GM12875 (cell line): ENCODE measurements around the gene VPS13C.

Experiments used
- H3K4me3 ChIP-seq: one replicate; pipeline ENCODE4 v1.5.1; 2011; ENCODE audit warnings: low read depth, low read length, control low read depth
- TF ChIP-seq, protein P1 (sequence below): IDR thresholded peaks from 2 replicates; pipeline ENCODE4 v1.5.1; 2011; ENCODE audit warnings: low read depth, mild to moderate bottlenecking, control low read depth, inconsistent platforms, low read length, moderate library complexity, borderline replicate concordance; ENCODE audit not compliant: insufficient read depth

Gene VPS13C

DNA sequence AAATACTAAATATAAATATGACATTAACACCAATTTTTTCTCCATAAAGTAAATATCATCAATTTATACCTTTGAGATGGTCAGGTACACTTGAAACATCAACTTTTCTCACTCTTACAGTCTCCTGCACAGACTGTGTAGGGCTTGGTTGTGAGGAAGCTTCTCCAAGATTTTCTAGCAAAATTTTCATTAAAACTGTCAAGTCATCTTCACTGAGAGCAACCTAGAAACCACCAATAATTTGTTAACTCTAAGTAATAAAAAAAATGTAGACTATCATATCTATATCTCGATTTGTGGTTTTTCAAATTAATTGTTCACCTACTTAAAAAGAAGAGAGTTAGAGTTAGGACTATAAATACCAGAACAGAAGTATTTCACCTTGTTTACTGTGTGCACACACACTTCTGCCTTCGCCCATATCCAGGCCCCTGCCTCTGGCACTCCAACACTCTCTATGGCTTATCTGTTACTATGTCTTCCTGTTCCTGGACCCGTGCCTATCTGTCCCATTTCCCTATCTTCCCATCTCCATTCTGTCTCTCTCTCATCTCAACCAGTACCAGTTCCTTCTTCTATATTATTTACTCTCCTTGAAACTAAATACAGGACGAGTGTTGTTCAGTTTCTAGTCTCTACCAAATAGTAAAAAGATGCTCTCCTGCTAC, 123.6 kb downstream of the VPS13C start:
- no peak overlapping the region for H3K4me3 ChIP-seq
- TF ChIP-seq, protein P1, sequence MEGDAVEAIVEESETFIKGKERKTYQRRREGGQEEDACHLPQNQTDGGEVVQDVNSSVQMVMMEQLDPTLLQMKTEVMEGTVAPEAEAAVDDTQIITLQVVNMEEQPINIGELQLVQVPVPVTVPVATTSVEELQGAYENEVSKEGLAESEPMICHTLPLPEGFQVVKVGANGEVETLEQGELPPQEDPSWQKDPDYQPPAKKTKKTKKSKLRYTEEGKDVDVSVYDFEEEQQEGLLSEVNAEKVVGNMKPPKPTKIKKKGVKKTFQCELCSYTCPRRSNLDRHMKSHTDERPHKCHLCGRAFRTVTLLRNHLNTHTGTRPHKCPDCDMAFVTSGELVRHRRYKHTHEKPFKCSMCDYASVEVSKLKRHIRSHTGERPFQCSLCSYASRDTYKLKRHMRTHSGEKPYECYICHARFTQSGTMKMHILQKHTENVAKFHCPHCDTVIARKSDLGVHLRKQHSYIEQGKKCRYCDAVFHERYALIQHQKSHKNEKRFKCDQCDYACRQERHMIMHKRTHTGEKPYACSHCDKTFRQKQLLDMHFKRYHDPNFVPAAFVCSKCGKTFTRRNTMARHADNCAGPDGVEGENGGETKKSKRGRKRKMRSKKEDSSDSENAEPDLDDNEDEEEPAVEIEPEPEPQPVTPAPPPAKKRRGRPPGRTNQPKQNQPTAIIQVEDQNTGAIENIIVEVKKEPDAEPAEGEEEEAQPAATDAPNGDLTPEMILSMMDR = no peak

DNA sequence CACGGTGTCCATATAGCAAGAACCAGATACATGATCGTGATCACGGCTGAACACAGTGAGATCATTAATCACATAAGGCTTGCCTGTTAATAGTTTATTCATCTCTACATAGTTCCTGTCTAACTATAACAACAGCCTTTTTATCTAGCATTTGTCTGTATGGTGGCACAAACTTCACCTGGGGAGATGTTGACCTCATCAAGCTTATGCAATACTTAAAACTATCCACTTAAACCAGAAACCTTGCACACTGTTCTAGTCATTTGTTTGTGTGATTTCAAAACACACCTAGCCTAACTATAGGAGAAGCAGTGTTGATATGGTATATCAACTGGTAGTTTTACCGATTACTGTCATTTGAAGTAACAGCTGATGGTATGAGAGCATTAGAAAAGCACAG, 124.8 kb downstream of the VPS13C start:
- TF ChIP-seq, protein P1 = no peak
- no peak overlapping the region for H3K4me3 ChIP-seq

DNA sequence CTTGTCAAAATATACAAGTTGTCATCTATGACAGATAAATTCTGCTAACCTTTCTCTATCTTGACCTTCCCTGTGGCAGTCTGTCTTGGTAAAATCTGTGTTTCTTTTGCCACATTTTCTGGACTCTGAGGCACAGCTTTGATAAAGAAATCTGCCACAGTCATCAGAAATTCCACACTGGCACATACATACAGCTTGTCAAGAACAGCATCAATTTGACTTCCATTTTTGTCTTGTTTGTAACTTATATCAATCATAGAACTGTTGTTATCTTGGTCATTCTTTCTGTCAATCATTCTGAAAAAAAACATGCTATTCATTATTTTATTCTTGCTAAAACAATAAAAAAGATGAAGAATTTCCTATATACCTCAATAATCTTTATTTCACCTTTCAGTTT, 130.8 kb downstream of the VPS13C start:
- no peak overlapping the region for H3K4me3 ChIP-seq
- TF ChIP-seq, protein P1 = no peak

DNA sequence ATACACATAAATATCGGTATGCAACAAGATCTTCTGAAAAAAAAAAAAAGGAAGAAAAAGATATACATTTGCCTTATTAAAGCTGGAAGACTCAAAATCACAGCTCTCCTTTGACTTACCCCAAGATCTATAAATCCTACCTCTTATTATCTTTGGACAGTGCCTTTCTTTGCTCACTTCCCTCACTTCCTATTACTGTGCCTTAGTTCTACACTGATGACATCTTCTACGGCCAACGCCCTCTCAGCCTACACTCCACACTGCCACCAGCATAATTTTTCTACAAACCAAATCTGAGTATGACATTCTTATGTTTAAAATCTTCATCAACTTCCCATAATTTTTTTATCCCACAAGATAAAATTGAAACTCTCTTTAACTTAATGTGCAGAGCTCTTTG, 137.1 kb downstream of the VPS13C start:
- H3K4me3 ChIP-seq = no peak overlapping the region
- TF ChIP-seq, protein P1 = no peak

DNA sequence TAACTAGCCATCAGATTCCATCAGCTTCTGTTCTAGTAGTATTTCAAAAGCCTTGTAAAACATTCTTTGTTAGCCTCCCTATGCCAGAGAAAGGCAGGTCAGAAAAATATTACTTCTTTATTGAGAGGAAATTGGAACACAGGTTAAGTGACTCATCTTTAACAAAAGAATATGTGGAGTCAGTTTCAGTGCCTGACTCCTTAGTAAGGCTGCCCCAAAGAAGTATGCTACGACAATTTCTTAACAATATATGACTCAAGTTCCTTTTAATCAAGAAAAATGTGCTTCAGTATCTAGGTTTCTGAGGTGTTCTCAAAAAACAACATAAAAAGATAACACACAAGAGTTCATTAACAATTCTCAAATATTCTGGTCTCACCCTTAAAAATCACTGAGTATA, 139.2 kb downstream of the VPS13C start:
- TF ChIP-seq, protein P1 = no peak
- no peak overlapping the region for H3K4me3 ChIP-seq

DNA sequence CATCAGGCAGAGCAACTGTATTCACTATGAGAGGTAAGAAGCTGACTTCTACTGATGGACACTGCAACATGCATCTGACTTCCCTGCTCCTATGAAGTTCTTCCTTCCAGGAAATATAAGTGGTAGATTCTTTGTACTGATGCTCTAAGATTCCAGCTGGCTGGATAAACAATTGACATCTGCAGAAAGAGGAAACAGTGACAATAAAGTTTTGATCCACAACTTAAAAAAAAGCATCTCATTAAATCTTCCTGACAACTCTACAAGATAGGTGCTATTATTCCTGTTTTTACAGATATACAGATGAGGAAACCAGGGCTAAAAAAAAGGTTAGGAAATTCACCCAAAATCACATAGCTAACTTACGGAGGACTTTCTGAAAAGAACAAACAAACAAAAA, 142.8 kb downstream of the VPS13C start:
- TF ChIP-seq, protein P1 = no peak
- H3K4me3 ChIP-seq = no peak overlapping the region

DNA sequence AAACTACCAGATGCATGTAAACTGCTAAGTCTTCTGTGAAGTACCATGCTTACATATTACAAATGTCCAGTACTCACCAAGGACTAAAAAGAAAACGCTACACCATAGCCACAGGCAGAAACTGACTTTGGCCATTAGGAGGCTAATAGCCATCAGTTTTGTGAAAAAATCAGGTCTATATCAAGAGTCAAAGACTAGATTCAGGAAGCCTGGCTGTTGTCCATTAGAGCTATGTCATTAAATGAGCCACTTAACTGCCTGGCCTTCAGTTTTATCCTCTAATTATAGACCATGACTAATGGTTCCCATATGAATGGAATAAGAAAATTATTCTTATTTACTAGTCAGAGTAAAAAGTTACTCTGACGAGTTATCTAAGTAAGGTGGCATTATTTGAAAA, 144.1 kb downstream of the VPS13C start:
- no peak overlapping the region for H3K4me3 ChIP-seq
- TF ChIP-seq, protein P1 = no peak
